Measurements from ENCODE around the gene KIF5B.
"Not testable (repeated sequence)": the region's sequence is repeated elsewhere in the genome, so short reads cannot be mapped to it uniquely, and the experiment has no call there.

KIF5B gene

GRCh38 chr10:32057036-32057372 is 779 bp upstream of the KIF5B start:
- DNase-seq: no peak

- DNase-seq: peak; percentile 41
Measured at GRCh38 chr10:32055478-32056135, 618 bp downstream of the KIF5B start.

GRCh38 chr10:32054094-32054493 is 2.1 kb downstream of the KIF5B start:
- DNase-seq: no peak

GRCh38 chr10:32053392-32053791 is 2.8 kb downstream of the KIF5B start:
- not testable (repeated sequence) for DNase-seq

GRCh38 chr10:32051926-32052325 is 4.3 kb downstream of the KIF5B start:
- DNase-seq: no peak

GRCh38 chr10:32050177-32050576 is 6.0 kb downstream of the KIF5B start:
- DNase-seq: no peak

GRCh38 chr10:32049113-32049512 is 7.1 kb downstream of the KIF5B start:
- DNase-seq: no peak

GRCh38 chr10:32048282-32048681 is 7.9 kb downstream of the KIF5B start:
- no peak for DNase-seq

- DNase-seq: no peak
Measured at GRCh38 chr10:32047881-32048280, 8.3 kb downstream of the KIF5B start.

- no peak for DNase-seq
Measured at GRCh38 chr10:32046151-32046550, 10.1 kb downstream of the KIF5B start.

- not testable (repeated sequence) for DNase-seq
Measured at GRCh38 chr10:32042730-32043129, 13.5 kb downstream of the KIF5B start.

- DNase-seq: no peak
Measured at GRCh38 chr10:32041290-32042028, 14.8 kb downstream of the KIF5B start.

- no peak for DNase-seq
Measured at GRCh38 chr10:32039734-32040133, 16.5 kb downstream of the KIF5B start.

GRCh38 chr10:32038777-32039176 is 17.4 kb downstream of the KIF5B start:
- DNase-seq: no peak

GRCh38 chr10:32036922-32037321 is 19.3 kb downstream of the KIF5B start:
- DNase-seq: no peak

- DNase-seq: no peak
Measured at GRCh38 chr10:32035038-32035437, 21.2 kb downstream of the KIF5B start.

- no peak for DNase-seq
Measured at GRCh38 chr10:32033171-32033570, 23.1 kb downstream of the KIF5B start.

GRCh38 chr10:32031920-32032319 is 24.3 kb downstream of the KIF5B start:
- DNase-seq: no peak

- no peak for DNase-seq
Measured at GRCh38 chr10:32031424-32031823, 24.8 kb downstream of the KIF5B start.

- no peak for DNase-seq
Measured at GRCh38 chr10:32028710-32029109, 27.5 kb downstream of the KIF5B start.

GRCh38 chr10:32023264-32023663 is 33.0 kb downstream of the KIF5B start:
- DNase-seq: no peak

- no peak for DNase-seq
Measured at GRCh38 chr10:32017044-32017443, 39.2 kb downstream of the KIF5B start.

- DNase-seq: no peak
Measured at GRCh38 chr10:32015386-32015785, 40.8 kb downstream of the KIF5B start.

GRCh38 chr10:32007026-32007425 is 49.2 kb downstream of the KIF5B start:
- DNase-seq: no peak

- DNase-seq: no peak
Measured at GRCh38 chr10:32005050-32005449, 51.2 kb downstream of the KIF5B start.

Data from activated CD4-positive, alpha-beta T cell treated with anti-CD3 and anti-CD28 coated beads for 1 hour (primary cell).